Esophagus squamous epithelium (tissue), 5 donors: ENCODE measurements around the gene NPM3. TPM values are rescaled to one million over a fixed set of nuclear protein-coding genes. Genes with fewer than 3 reads are reported as not detected.

ENCODE experiments used
- DNase-seq: peaks from one replicate; lab custom pipeline; 2025; lab: John Stamatoyannopoulos, UW
- H3K27ac ChIP-seq, 4 donors: fragments of 200-600 bp; sonication (generic); one replicate each; pipeline ENCODE4 v1.5.1; 2016 to 2019; ENCODE audit warnings: mild to moderate bottlenecking in 1 of 4
- H3K27me3 ChIP-seq, 4 donors: fragments of 200-600 bp; sonication (generic); 1 replicate in 3 of 4; 2 replicates in 1 of 4; pipeline versions ENCODE4 v1.5.1 to v1.6.0; 2017 to 2021; ENCODE audit warnings: antibody characterized with exemption in 1 of 4
- H3K36me3 ChIP-seq, 3 donors: fragments of 200-600 bp; sonication (generic); one replicate each; pipeline ENCODE4 v1.5.1; 2016 to 2019
- H3K4me1 ChIP-seq, 3 donors: fragments of 200-600 bp; sonication (generic); one replicate each; pipeline ENCODE4 v1.5.1; 2017 to 2019
- H3K4me3 ChIP-seq, 4 donors: fragments of 200-600 bp; sonication (generic); 1 replicate in 3 of 4; 2 replicates in 1 of 4; pipeline ENCODE4 v1.5.1; 2016 to 2019; ENCODE audit warnings: mild to moderate bottlenecking in 2 of 4, moderate library complexity in 1 of 4
- H3K9me3 ChIP-seq, 3 donors: fragments of 200-600 bp; sonication (generic); one replicate each; pipeline ENCODE4 v1.5.1; 2016 to 2019
- CTCF ChIP-seq, 6 experiments: fragments of 450-650 bp in 4 of 6; fragments of 200-600 bp in 2 of 6; sonication (generic) in 2 of 6; IDR thresholded peaks; one replicate each; pipeline ENCODE4 v1.5.1; 2016 to 2019; ENCODE audit warnings: antibody characterized with exemption in 6 of 6, mild to moderate bottlenecking in 4 of 6, moderate library complexity in 4 of 6
- POLR2A ChIP-seq, 4 donors: fragments of 450-650 bp; IDR thresholded peaks; one replicate each; pipeline ENCODE4 v1.6.1; 2017; ENCODE audit warnings: antibody characterized with exemption in 4 of 4, mild to moderate bottlenecking in 4 of 4, moderate library complexity in 3 of 4
- WGBS, 2 donors: methylation state at CpG; one replicate each; pipeline ENCODE4 v1.1.5; 2018; 5-methylcytosine and 5-hydroxymethylcytosine counted together
- intact Hi-C: fragments of 100-400 bp; cut with DNase I; formaldehyde crosslinking; loops from one replicate; pipeline ENCODE4 v1.15.0; 2022
- total RNA-seq, 4 donors: library from RNA; depleted of rRNA; stranded (reverse); fragments of >200 nt; gene quantifications; one replicate each; pipeline ENCODE4 v1.1.0, GENCODE V29; 2016
- donor health status: DM: yes; HTN: yes; CAD: no.

NPM3 gene
- total RNA-seq, 4 donors from 2014 or later: 36.7 to 91.3 (median 52.2) TPM

- Histone ChIP-seq H3K9me3 (no peaks in the 10 kb centered on the region), H3K36me3 (no peaks in the 10 kb centered on the region), H3K27ac (no peak overlapping the region), H3K4me3 (no peak overlapping the region), H3K4me1 (no peaks in the 10 kb centered on the region), H3K27me3 (peaks cover 1 to 97% (median 10%) of the 10 kb centered on the region in 4 donors)
- intact Hi-C loops: no loop called here
- WGBS, 2 donors: 23 to 79% methylated on average over 4 to 9 of the region's 14 CpGs
- no peak for TF ChIP-seq CTCF (IDR thresholded peaks at IDR 0.05)
- TF ChIP-seq POLR2A (IDR thresholded peaks at IDR 0.05): no peak
- no peak for DNase-seq
Measured at GRCh38 chr10:101767966-101768790, 15.1 kb downstream of the NPM3 start.

- no peak for TF ChIP-seq CTCF (IDR thresholded peaks at IDR 0.05)
- TF ChIP-seq POLR2A (IDR thresholded peaks at IDR 0.05): no peak
- no peak overlapping the region for H3K4me3 ChIP-seq
- no peaks in the 10 kb centered on the region for H3K9me3 ChIP-seq
- H3K27me3 ChIP-seq: peaks cover 0 to 93% (median 7%) of the 10 kb centered on the region in 4 donors
- no peak for DNase-seq
- no peaks in the 10 kb centered on the region for H3K36me3 ChIP-seq
- WGBS, 2 donors: 50 to 62% methylated on average over 4 to 6 of the region's 6 CpGs
- H3K27ac ChIP-seq: no peak overlapping the region
- intact Hi-C loops: no loop called here
- no peaks in the 10 kb centered on the region for H3K4me1 ChIP-seq
Measured at GRCh38 chr10:101767600-101767945, 15.7 kb downstream of the NPM3 start.

GRCh38 chr10:101766753-101767599 lies 16.3 kb downstream of the NPM3 start:
- no peaks in the 10 kb centered on the region for H3K4me1 ChIP-seq
- WGBS, 2 donors: 79 to 81% methylated on average over 3 to 8 of the region's 12 CpGs
- H3K4me3 ChIP-seq: no peak overlapping the region
- no peaks in the 10 kb centered on the region for H3K9me3 ChIP-seq
- DNase-seq: no peak
- peaks cover 0 to 91% (median under 1%) of the 10 kb centered on the region in 4 donors for H3K27me3 ChIP-seq
- TF ChIP-seq CTCF (IDR thresholded peaks at IDR 0.05): no peak
- no peak for TF ChIP-seq POLR2A (IDR thresholded peaks at IDR 0.05)
- H3K36me3 ChIP-seq: no peaks in the 10 kb centered on the region
- intact Hi-C loops: no loop called here
- no peak overlapping the region for H3K27ac ChIP-seq

GRCh38 chr10:101766306-101766705 lies 16.9 kb downstream of the NPM3 start:
- Histone ChIP-seq H3K4me3 (no peak overlapping the region), H3K36me3 (no peaks in the 10 kb centered on the region), H3K4me1 (no peaks in the 10 kb centered on the region), H3K27ac (no peak overlapping the region), H3K9me3 (no peaks in the 10 kb centered on the region), H3K27me3 (peaks cover 0 to 87% (median 0%) of the 10 kb centered on the region in 4 donors)
- 80 to 83% methylated on average over 6 of the region's 6 CpGs for WGBS, 2 donors
- intact Hi-C loops: no loop called here
- DNase-seq: no peak
- TF ChIP-seq POLR2A (IDR thresholded peaks at IDR 0.05) (no peak), CTCF (IDR thresholded peaks at IDR 0.05) (no peak)
